AG09309 (cell line): Measurements from ENCODE around the gene WSB2.
A peak's percentile ranks its signal among the peaks of the same experiment; 100 is the strongest.

Experiments used
- DNase-seq: peaks from one replicate; pipeline ENCODE4 v3.0.0-alpha.2; 2010; ENCODE audit warnings: low read depth
- H3K4me3 ChIP-seq: 2 replicates; pipeline ENCODE4 v1.5.1; 2011; ENCODE audit warnings: mild to moderate bottlenecking, low read depth, low read length, moderate library complexity; ENCODE audit not compliant: control insufficient read depth
- CTCF ChIP-seq: IDR thresholded peaks from 2 replicates; pipeline ENCODE4 v1.5.1; 2011; ENCODE audit warnings: mild to moderate bottlenecking, low read depth, low read length, inconsistent platforms; ENCODE audit not compliant: insufficient read depth, control insufficient read depth; ENCODE audit errors: missing control alignments

The WSB2 gene

GRCh38 chr12:118016424-118017264 lies 44.3 kb downstream of the WSB2 start, which contains the start of gene RFC5:
Gene RFC5, plus strand, starts transcription at chr12:118016703. Its CDS starts 125 bp downstream, at chr12:118016828.
- DNase-seq: peak; percentile 77
- no peak for TF ChIP-seq CTCF
- peak within 1 kb of the TSS; percentile 98 for H3K4me3 ChIP-seq

GRCh38 chr12:118015944-118016343 lies 45.0 kb downstream of the WSB2 start:
- H3K4me3 ChIP-seq: peak overlapping the region; percentile 98
- DNase-seq: no peak
- no peak for TF ChIP-seq CTCF

GRCh38 chr12:118015306-118015705 lies 45.7 kb downstream of the WSB2 start:
- no peak for TF ChIP-seq CTCF
- no peak for DNase-seq
- no peak overlapping the region for H3K4me3 ChIP-seq

DNA sequence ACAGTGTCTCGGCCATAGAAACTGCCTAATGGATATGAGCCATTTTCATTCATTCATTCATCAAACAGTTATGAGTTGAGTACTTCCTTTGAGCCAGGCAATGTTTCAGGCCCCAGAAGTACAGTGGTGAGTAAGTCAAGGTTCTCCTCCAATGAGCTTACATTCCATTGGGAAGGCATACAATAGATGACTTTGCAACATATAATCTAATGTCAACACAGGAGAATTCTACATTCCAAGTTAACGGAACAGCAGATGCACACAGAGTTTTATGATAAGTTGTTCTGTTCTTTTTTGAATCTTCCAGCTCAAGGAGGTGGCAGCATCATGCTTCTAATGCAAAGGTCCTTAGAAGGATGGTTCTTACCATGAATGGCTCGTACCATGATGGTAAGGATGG lies 47.7 kb downstream of the WSB2 start:
- TF ChIP-seq CTCF: no peak
- no peak for DNase-seq
- H3K4me3 ChIP-seq: no peak overlapping the region

DNA sequence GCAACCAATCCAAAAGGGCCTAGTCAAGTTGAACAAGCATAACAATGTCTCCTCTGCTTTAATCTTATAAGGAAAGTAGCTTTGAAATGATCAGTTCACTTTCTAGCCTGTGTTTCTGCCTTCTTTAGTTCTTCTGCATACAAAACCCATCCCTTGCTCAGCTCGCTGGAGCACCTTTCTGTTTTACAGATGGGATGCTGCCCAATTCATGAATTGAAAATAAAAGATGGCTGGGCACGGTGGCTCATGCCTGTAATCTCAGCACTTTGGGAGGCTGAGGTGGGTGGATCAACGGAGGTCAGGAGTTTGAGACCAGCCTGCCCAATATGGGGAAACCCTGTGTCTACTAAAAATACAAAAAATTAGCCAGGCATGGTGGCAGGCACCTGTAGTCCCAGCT lies 49.0 kb downstream of the WSB2 start:
- H3K4me3 ChIP-seq: no peak overlapping the region
- no peak for DNase-seq
- TF ChIP-seq CTCF: no peak

DNA sequence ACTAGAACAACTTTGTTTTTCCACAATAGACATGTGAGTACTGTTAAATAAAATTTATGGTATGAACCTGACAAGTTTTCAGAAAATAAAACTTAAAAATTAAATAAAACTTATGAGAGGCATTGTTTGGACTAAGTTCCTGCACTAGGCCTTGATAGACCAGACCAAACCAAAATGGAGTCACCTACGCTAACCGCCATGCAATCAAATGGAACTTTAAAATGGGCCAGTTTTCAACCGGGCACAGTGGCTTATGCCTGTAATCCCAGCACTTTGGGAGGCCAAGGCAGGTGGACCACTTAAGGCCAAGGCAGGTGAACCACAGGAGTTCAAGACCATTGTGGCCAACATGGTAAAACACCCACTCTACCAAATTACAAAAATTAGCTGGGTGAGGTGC lies 49.6 kb downstream of the WSB2 start:
- TF ChIP-seq CTCF: no peak
- no peak for DNase-seq
- no peak overlapping the region for H3K4me3 ChIP-seq
